ENCODE data around the gene PADI3.
A peak's percentile ranks its signal among the peaks of the same experiment; 100 is the strongest.

PADI3 gene

GRCh38 chr1:17209430-17209829, 39.5 kb upstream of the PADI3 start:
- FAIRE-seq (no peak), DNase-seq (ENCODE audit: insufficient read length, low spot score) (no peak)
- no peak for TF ChIP-seq POLR2A (IDR thresholded peaks at IDR 0.05; ENCODE audit: low read depth, low read length)

GRCh38 chr1:17210176-17210575, 38.7 kb upstream of the PADI3 start:
- no peak for DNase-seq (ENCODE audit: insufficient read length, low spot score)
- no peak for TF ChIP-seq POLR2A (IDR thresholded peaks at IDR 0.05; ENCODE audit: low read depth, low read length)
- FAIRE-seq, result no peak

GRCh38 chr1:17211377-17211776, 37.5 kb upstream of the PADI3 start:
- DNase-seq (ENCODE audit: insufficient read length, low spot score) (no peak), FAIRE-seq (no peak)
- no peak for TF ChIP-seq POLR2A (IDR thresholded peaks at IDR 0.05; ENCODE audit: low read depth, low read length)

DNA sequence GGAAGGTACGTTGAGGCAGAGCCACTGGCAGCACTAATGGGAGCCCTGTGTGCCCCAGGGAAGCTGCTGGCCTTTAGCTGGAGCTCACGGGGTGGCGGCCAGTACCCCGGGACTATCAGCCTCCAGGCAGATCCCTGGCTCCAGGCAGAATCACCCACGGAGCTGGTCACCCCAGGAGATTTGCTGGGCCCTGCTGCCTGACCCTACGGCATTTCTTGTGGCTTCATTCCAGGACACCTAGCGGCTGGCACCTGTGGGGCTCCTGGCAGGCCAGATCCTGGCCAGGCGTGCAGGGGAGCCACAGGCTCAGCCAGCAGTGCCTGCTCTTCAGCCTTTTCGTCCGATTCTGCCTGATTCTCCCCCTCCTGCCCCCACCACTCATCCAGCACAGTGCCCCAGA, 36.9 kb upstream of the PADI3 start:
- no peak for DNase-seq (ENCODE audit: insufficient read length, low spot score)

GRCh38 chr1:17212487-17213121, 36.3 kb upstream of the PADI3 start:
- DNase-seq (ENCODE audit: insufficient read length, low spot score) (no peak), FAIRE-seq (no peak)
- no peak for TF ChIP-seq POLR2A (IDR thresholded peaks at IDR 0.05; ENCODE audit: low read depth, low read length)

More for the DNA sequence above, 36.9 kb upstream of the PADI3 start:
- TF ChIP-seq POLR2A (IDR thresholded peaks at IDR 0.05; ENCODE audit: low read depth, low read length), result no peak
- FAIRE-seq, result no peak

- DNase-seq (ENCODE audit: insufficient read length, low spot score) (no peak), FAIRE-seq (no peak)
- no peak for TF ChIP-seq POLR2A (IDR thresholded peaks at IDR 0.05; ENCODE audit: low read depth, low read length)
Measured at GRCh38 chr1:17213148-17213781, 35.6 kb upstream of the PADI3 start.

DNA sequence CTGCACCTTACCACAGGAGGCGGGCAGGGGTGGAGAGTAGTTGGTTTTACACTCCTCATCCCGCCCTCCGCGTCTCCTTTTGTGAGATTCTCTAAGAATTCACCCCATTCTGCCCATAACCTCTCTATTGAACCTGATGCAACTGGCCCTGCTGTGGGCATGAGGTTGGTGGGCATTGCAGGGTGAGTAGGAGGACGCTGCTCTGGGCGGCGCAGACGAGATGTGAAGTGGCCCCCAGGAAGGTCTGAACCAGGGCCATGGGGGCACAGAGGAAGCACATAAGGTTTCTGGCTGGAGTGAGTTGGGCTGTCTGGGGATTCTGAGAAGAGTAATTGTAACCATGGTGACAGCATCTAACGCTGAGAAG, 35.1 kb upstream of the PADI3 start:
- no peak for FAIRE-seq
- TF ChIP-seq POLR2A (IDR thresholded peaks at IDR 0.05; ENCODE audit: low read depth, low read length), result no peak
- DNase-seq (ENCODE audit: insufficient read length, low spot score), result no peak

GRCh38 chr1:17214876-17215544, 33.9 kb upstream of the PADI3 start:
- TF ChIP-seq POLR2A (IDR thresholded peaks at IDR 0.05; ENCODE audit: low read depth, low read length), result no peak
- DNase-seq (ENCODE audit: insufficient read length, low spot score), result no peak
- FAIRE-seq, result no peak

- peak; percentile 54 for DNase-seq (ENCODE audit: insufficient read length, low spot score)
- TF ChIP-seq POLR2A (IDR thresholded peaks at IDR 0.05; ENCODE audit: low read depth, low read length), result no peak
- no peak for FAIRE-seq
Measured at GRCh38 chr1:17215545-17215890, 33.4 kb upstream of the PADI3 start.

DNA sequence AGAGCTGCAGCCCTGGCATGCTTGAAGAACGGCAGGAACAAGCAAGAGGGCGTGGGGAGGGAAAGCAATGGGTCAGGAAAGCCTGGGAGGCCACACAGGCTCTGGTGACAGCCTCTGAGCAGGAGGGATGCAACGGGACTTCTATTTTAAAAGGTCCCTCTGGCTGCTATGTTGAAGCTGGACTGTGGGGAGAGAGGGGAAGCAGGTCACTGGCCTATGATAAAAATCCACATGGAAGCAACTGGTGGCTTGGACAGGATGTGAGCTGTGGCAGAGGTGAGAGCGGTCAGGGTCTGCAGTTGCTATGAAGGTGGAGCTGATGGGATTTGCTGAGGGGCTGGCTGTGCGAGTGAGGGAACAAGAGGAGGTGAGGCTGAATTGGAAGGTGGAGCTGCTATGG, 32.8 kb upstream of the PADI3 start:
- no peak for FAIRE-seq
- DNase-seq (ENCODE audit: insufficient read length, low spot score), result no peak
- TF ChIP-seq POLR2A (IDR thresholded peaks at IDR 0.05; ENCODE audit: low read depth, low read length), result no peak

DNA sequence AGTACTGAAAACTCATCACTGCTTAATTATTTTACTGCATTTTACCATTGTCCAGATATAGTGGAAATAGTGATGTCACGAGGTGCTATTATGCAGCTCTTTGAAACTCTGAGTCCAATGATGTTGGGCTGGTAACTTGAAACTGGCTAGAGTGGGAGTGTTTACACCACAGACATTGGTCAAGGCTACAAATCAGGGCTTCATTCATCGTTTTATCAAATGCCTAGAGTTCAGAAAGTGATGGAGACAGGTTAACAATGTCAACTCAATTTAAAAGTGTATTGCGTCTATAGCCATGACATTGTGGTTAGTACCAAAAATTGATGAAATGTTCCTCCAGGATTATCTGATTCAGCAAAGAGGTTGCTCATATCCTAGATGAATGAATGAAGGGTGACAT, 31.3 kb upstream of the PADI3 start:
- DNase-seq (ENCODE audit: insufficient read length, low spot score) (no peak), FAIRE-seq (no peak)
- TF ChIP-seq POLR2A (IDR thresholded peaks at IDR 0.05; ENCODE audit: low read depth, low read length), result no peak

DNA sequence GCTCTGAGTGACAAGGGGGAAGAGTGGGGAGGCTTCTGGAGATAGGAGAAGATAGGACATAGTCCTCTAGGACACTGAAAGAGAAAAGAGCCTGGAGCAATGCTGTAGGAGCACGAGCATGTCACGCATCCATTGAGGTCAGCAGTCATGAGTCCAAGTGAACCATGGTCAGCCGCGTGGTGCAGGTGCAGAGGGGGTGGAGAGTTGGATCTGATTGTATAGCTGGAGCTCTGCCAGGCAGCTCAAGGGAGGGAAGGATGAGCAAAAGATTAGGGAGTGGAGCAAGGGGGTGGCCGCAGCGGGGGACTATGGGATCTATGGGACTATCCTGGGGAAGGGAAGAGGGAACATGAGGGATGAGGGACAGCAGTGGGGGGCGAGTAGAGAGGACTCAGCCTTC, 30.0 kb upstream of the PADI3 start:
- DNase-seq (ENCODE audit: insufficient read length, low spot score) (no peak), FAIRE-seq (no peak)
- TF ChIP-seq POLR2A (IDR thresholded peaks at IDR 0.05; ENCODE audit: low read depth, low read length), result no peak

- FAIRE-seq (no peak), DNase-seq (ENCODE audit: insufficient read length, low spot score) (no peak)
- TF ChIP-seq POLR2A (IDR thresholded peaks at IDR 0.05; ENCODE audit: low read depth, low read length), result no peak
Measured at GRCh38 chr1:17220287-17220686, 28.6 kb upstream of the PADI3 start.

GRCh38 chr1:17222557-17222956, 26.3 kb upstream of the PADI3 start:
- FAIRE-seq (no peak), DNase-seq (ENCODE audit: insufficient read length, low spot score) (no peak)
- TF ChIP-seq POLR2A (IDR thresholded peaks at IDR 0.05; ENCODE audit: low read depth, low read length), result no peak

GRCh38 chr1:17224434-17224833, 24.5 kb upstream of the PADI3 start:
- no peak for FAIRE-seq
- DNase-seq (ENCODE audit: insufficient read length, low spot score), result no peak
- no peak for TF ChIP-seq POLR2A (IDR thresholded peaks at IDR 0.05; ENCODE audit: low read depth, low read length)

Data from H54 (cell line).